GM12875 (cell line): ENCODE data around the gene EIF4H.
"Not testable (repeated sequence)": the region's sequence is repeated elsewhere in the genome, so short reads cannot be mapped to it uniquely, and the experiment has no call there.

Source experiments
- H3K4me3 ChIP-seq: one replicate; pipeline ENCODE4 v1.5.1; 2011; ENCODE audit warnings: low read depth, low read length, control low read depth
- CTCF ChIP-seq: IDR thresholded peaks from 2 replicates; pipeline ENCODE4 v1.5.1; 2011; ENCODE audit warnings: low read depth, mild to moderate bottlenecking, control low read depth, inconsistent platforms, low read length, moderate library complexity, borderline replicate concordance; ENCODE audit not compliant: insufficient read depth

Gene EIF4H

DNA sequence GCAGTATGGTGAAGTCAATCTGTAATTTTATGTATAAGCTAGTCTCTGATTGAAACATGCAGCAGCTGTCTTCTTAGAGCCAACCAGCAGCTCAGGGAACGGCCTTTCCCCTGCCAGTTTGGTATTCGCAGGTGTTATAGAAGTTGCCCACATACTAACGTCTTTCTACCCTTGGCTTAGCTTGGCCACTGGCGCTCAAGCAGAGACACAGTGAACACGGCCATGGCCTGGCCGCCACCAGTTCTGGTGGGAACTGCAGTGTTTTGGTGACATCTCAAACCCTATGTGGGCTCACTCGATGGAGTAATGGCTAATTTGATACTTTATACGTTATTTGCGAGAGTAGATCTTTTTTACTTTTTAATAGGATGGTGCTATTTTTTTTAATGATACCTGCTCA is 17.1 kb downstream of the EIF4H start:
- H3K4me3 ChIP-seq: no peak overlapping the region
- TF ChIP-seq CTCF: no peak

DNA sequence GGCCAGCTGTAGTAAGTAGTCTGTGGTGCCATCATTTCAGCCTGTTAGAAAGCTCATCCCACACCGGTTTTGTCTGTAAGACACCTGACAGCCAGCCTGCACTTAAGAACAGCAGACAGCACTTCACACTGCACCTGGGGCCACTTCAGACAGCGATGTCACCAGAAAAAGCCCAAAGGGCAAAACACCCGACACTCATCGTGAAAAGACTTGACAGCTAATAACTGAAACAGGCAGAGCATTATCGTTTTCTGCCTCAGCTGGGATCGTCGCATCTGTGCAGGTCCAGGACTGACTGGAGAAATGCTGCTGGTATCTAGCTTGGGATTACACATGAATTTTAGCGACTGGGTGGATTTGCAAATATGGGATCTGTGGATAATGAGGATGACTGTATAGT is 18.9 kb downstream of the EIF4H start:
- TF ChIP-seq CTCF: no peak
- H3K4me3 ChIP-seq: no peak overlapping the region

DNA sequence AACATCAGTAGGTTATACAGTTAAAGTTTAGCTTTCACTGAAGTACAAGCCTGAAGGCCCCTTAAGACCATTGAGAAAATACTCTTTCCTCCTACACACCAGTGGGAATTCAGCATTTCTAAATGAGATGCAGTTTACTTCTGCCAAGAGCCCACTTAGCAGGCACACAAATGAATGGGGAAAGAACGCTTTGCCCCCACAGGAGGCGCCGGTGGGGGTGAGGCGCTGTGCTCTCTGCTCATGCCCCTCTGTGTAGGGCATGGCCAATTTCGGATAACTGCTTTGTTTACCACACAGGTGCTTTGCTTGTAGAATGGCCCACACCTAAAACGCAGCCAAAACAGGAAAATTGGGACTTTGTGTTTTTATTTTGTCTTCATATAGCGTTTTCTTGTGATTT is 19.8 kb downstream of the EIF4H start:
- H3K4me3 ChIP-seq: no peak overlapping the region
- no peak for TF ChIP-seq CTCF

- no peak for TF ChIP-seq CTCF
Measured at GRCh38 chr7:74194686-74195085, 20.5 kb downstream of the EIF4H start.

GRCh38 chr7:74195139-74195860 is 21.1 kb downstream of the EIF4H start:
- not testable (repeated sequence) for H3K4me3 ChIP-seq

More at GRCh38 chr7:74194686-74195085, 20.5 kb downstream of the EIF4H start:
- no peak overlapping the region for H3K4me3 ChIP-seq

DNA sequence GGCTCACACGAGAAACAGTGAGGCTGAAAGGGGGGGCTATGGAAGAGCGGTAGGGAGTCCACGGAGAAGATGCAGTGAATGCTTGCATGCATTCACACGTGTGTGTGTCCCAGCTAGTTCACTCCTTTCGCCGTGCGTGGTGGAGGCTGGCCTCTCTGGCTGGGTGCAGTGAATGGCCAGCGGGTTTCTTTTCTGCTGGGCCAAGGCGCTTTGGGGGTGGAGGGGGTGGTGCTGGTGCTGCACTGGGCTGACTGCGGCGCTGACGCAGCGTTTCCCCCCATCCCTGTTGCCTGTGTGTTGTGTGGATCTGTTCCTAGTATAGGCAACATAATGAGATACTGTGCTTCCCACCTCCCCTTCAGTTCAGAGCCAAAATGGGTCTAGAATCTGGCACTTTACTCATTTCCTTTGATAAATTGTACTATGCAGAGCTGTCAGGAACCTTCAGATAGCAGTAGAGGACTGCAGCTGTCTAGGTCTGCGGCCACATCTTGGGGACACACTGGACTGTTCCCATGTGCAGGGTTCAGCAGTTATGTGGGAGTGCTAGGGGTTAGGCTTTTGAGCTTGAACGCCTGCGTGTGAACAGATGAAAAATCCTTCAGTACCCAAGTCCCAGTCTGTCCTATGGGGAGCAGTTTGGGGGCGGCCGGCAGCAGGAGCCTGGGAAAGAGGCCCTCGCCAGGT is 22.0 kb downstream of the EIF4H start:
- H3K4me3 ChIP-seq: not testable (repeated sequence)

- no peak overlapping the region for H3K4me3 ChIP-seq
- TF ChIP-seq CTCF: no peak
Measured at GRCh38 chr7:74197449-74198124, 23.4 kb downstream of the EIF4H start.
